HepG2 (cell line): ENCODE data around the gene WNK4. TPM values are rescaled to one million over a fixed set of nuclear protein-coding genes. Genes with fewer than 3 reads are reported as not detected.

Source experiments
- CREBL2 ChIP-seq: sonication (generic); formaldehyde crosslinking; IDR thresholded peaks from 2 replicates; pipeline ENCODE4 v1.8.1; 2023; ENCODE audit warnings: missing genetic modification reagents, mild to moderate bottlenecking, borderline replicate concordance
- JUNB ChIP-seq: sonication (generic); formaldehyde crosslinking; IDR thresholded peaks from 2 replicates; pipeline ENCODE4 v1.8.0; 2022; ENCODE audit warnings: missing genetic modification reagents, mild to moderate bottlenecking, borderline replicate concordance
- MLX ChIP-seq: IDR thresholded peaks from 2 replicates; pipeline ENCODE4 v1.6.1; 2016
- PATZ1 ChIP-seq: sonication (generic); formaldehyde crosslinking; IDR thresholded peaks from 2 replicates; pipeline ENCODE4 v1.4.0; 2020; ENCODE audit warnings: missing genetic modification reagents
- REST ChIP-seq, 2 experiments: IDR thresholded peaks; 2 replicates each; pipeline ENCODE4 v1.6.1; 2011 to 2012; ENCODE audit warnings: low read length in 2 of 2, borderline replicate concordance in 1 of 2, low read depth in 1 of 2, mild to moderate bottlenecking in 1 of 2, moderate library complexity in 1 of 2
- TFAP4 ChIP-seq: sonication (generic); IDR thresholded peaks from 2 replicates; pipeline ENCODE4 v1.6.1; 2016; ENCODE audit warnings: low read depth, borderline replicate concordance
- ZHX2 ChIP-seq, 2 experiments: sonication (generic) in 1 of 2; formaldehyde crosslinking in 1 of 2; IDR thresholded peaks; 2 replicates each; pipeline versions ENCODE4 v1.6.1 to v1.9.0; 2014 to 2022; ENCODE audit warnings: antibody characterized with exemption in 1 of 2, borderline replicate concordance in 1 of 2, inconsistent platforms in 1 of 2, low read depth in 1 of 2, missing genetic modification reagents in 1 of 2
- ZNF3 ChIP-seq: IDR thresholded peaks from 2 replicates; pipeline ENCODE4 v1.7.0; 2017; ENCODE audit warnings: inconsistent platforms
- ZNF512 ChIP-seq: sonication (generic); formaldehyde crosslinking; IDR thresholded peaks from 2 replicates; pipeline ENCODE4 v1.4.0; 2020; ENCODE audit warnings: mild to moderate bottlenecking, missing genetic modification reagents
- ZNF749 ChIP-seq: sonication (generic); formaldehyde crosslinking; IDR thresholded peaks from 2 replicates; pipeline ENCODE4 v1.8.0; 2022; ENCODE audit warnings: mild to moderate bottlenecking, missing genetic modification reagents, moderate library complexity, borderline replicate concordance
- polyA plus RNA-seq, 8 experiments: library from polyadenylated mRNA; depleted of rRNA in 3 of 8; stranded (reverse) in 7 of 8; unstranded in 1 of 8; fragments of >200 nt; fragmentation: Illumina TruSeq in 4 of 8; extraction: Trizol in 4 of 8; gene quantifications; 2 replicates each; pipeline versions ENCODE4 v1.2.1 to v1.2.3, GENCODE V29; 2011 to 2016; ENCODE audit warnings: low read depth in 4 of 8, missing spikeins in 1 of 8, mixed read lengths in 1 of 8; ENCODE audit not compliant: insufficient read depth in 1 of 8
- total RNA-seq, 5 experiments: library from RNA; depleted of rRNA; stranded (reverse); fragments of >200 nt; fragmentation: Illumina TruSeq; extraction: Trizol; gene quantifications; 2 replicates each; pipeline ENCODE4 v1.2.3, GENCODE V29; 2016; ENCODE audit warnings: low read depth in 1 of 5

The WNK4 gene
- total and polyA plus RNA-seq, 2 of the 13 experiments (the other 11 are each of a cell fraction or from before 2014, with no cell fraction given) = 2.7 to 13.7 TPM

GRCh38 chr17:42779936-42780850 lies at the start of gene WNK4 (continued):
- TF ChIP-seq PATZ1 = peak; percentile 98
- no peak for TF ChIP-seq CREBL2 (CRISPR knock-in tag)
- peak; percentile 83; the same call in 1 of the 2 replicates for TF ChIP-seq TFAP4
- peak in 1 of 2 experiments; percentile 44; a peak in 2 of 4 replicates for TF ChIP-seq REST (IDR thresholded peaks at IDR 0.05; ENCODE audit: borderline replicate concordance in 1 of 2, low read depth in 1 of 2, low read length in 2 of 2)
- TF ChIP-seq ZHX2 (IDR thresholded peaks at IDR 0.05; ENCODE audit: low read depth) = no peak
- 0 out of 2 replicates have a peak, but pooled peaks have one; percentile 38 for TF ChIP-seq ZHX2 (CRISPR knock-in tag; IDR thresholded peaks at IDR 0.05; ENCODE audit: borderline replicate concordance)
- no peak for TF ChIP-seq JUNB (CRISPR knock-in tag)
- TF ChIP-seq MLX = peak; percentile 88
- peak; percentile 65; the same call in 1 of the 2 replicates for TF ChIP-seq ZNF749 (CRISPR knock-in tag)
- TF ChIP-seq ZNF3 (CRISPR knock-in tag) = no peak
- TF ChIP-seq ZNF512 (CRISPR knock-in tag) = no peak
